ENCODE results near the gene FAM72C.
"Not testable (repeated sequence)": the region's sequence is repeated elsewhere in the genome, so short reads cannot be mapped to it uniquely, and the experiment has no call there.

DNA sequence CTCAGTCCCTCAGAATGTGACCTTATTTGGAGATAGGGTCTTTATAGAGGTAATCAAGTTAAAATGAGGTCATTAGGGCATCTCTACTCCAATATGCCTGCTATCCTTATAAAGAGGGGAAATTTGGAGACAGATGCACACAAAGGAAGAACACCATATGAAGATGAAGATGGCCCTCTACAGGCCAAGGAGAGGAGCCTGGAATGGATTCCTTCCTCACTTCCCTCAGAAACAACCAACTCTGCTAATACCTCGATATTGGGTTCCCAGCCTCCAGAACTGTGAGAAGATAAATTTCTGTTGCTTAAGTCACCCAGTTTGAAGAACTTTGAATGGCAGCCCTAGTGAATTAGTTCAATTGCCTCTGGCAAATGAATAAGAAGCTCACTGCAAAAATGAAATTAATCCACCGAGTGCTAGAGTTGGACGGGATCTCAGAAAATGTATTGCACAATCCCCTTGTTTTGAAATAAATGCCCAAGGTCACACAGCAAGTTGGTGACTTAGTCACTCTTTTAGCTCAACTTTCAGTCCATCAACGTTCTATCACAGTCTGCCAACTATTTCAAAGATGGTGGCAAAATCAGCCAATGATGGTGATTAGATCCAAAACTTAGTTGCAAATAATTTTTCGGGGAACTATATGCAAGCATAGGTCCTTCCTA lies 27.1 kb downstream of the FAM72C start:
- TF ChIP-seq, protein P1, sequence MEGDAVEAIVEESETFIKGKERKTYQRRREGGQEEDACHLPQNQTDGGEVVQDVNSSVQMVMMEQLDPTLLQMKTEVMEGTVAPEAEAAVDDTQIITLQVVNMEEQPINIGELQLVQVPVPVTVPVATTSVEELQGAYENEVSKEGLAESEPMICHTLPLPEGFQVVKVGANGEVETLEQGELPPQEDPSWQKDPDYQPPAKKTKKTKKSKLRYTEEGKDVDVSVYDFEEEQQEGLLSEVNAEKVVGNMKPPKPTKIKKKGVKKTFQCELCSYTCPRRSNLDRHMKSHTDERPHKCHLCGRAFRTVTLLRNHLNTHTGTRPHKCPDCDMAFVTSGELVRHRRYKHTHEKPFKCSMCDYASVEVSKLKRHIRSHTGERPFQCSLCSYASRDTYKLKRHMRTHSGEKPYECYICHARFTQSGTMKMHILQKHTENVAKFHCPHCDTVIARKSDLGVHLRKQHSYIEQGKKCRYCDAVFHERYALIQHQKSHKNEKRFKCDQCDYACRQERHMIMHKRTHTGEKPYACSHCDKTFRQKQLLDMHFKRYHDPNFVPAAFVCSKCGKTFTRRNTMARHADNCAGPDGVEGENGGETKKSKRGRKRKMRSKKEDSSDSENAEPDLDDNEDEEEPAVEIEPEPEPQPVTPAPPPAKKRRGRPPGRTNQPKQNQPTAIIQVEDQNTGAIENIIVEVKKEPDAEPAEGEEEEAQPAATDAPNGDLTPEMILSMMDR (IDR thresholded peaks at IDR 0.05), result not testable (repeated sequence)
- not testable (repeated sequence) for TF ChIP-seq POLR2A (IDR thresholded peaks at IDR 0.05)

All from heart left ventricle (tissue), 13 donors.